Measurements from ENCODE around the gene ARHGEF25. TPM values are rescaled to one million over a fixed set of nuclear protein-coding genes. Genes with fewer than 3 reads are reported as not detected.
"Not testable (repeated sequence)": the region's sequence is repeated elsewhere in the genome, so short reads cannot be mapped to it uniquely, and the experiment has no call there.

Gene ARHGEF25
- total RNA-seq, 4 donors from 2014 or later, result 116 to 140 (median 128) TPM

- TF ChIP-seq POLR2A (IDR thresholded peaks at IDR 0.05), result no peak
- TF ChIP-seq CTCF (IDR thresholded peaks at IDR 0.05), result no peak
- no peak for ATAC-seq
- Histone ChIP-seq H3K36me3 (peaks cover 0 to 50% of the 10 kb centered on the region in 2 donors), H3K4me1 (peaks cover 0 to 73% (median 14%) of the 10 kb centered on the region in 3 donors), H3K27ac (peak overlapping the region in 2 of 4 donors; percentile 14 to 36), H3K9me3 (no peaks in the 10 kb centered on the region), H3K27me3 (peaks cover 19% of the 10 kb centered on the region), H3K4me3 (no peak overlapping the region)
- 71 to 72% methylated on average over 4 to 5 of the region's 5 CpGs for WGBS, 2 donors (ENCODE audit: low coverage in 1 of 2)
Measured at GRCh38 chr12:57615637-57616036, 4.4 kb downstream of the ARHGEF25 start.

GRCh38 chr12:57616383-57617101 is 5.3 kb downstream of the ARHGEF25 start:
- H3K4me3 ChIP-seq, result no peak overlapping the region
- 61 to 63% methylated on average over 3 of the region's 3 CpGs for WGBS, 2 donors (ENCODE audit: low coverage in 1 of 2)
- H3K27ac ChIP-seq, result peak overlapping the region in 2 of 4 donors; percentile 14 to 31
- peaks cover 22% of the 10 kb centered on the region for H3K27me3 ChIP-seq
- H3K9me3 ChIP-seq, result no peaks in the 10 kb centered on the region
- H3K4me1 ChIP-seq, result peaks cover 0 to 73% (median 21%) of the 10 kb centered on the region in 3 donors
- TF ChIP-seq POLR2AphosphoS5 (IDR thresholded peaks at IDR 0.05) (no peak), POLR2A (IDR thresholded peaks at IDR 0.05) (no peak), EP300 (IDR thresholded peaks at IDR 0.05) (no peak), CTCF (IDR thresholded peaks at IDR 0.05) (no peak)
- H3K36me3 ChIP-seq, result peaks cover 0 to 50% of the 10 kb centered on the region in 2 donors
- no peak for ATAC-seq

GRCh38 chr12:57617942-57618341 is 6.7 kb downstream of the ARHGEF25 start:
- H3K4me3 ChIP-seq, result no peak overlapping the region
- no peak overlapping the region for H3K27ac ChIP-seq
- no peak for ATAC-seq
- WGBS, 2 donors (ENCODE audit: low coverage in 1 of 2), result 39 to 71% methylated on average over 1 to 6 of the region's 11 CpGs
- peaks cover 0 to 50% of the 10 kb centered on the region in 2 donors for H3K36me3 ChIP-seq
- no peaks in the 10 kb centered on the region for H3K9me3 ChIP-seq
- peaks cover 27% of the 10 kb centered on the region for H3K27me3 ChIP-seq
- peaks cover 0 to 64% (median 22%) of the 10 kb centered on the region in 3 donors for H3K4me1 ChIP-seq
- TF ChIP-seq EP300 (IDR thresholded peaks at IDR 0.05) (no peak), POLR2A (IDR thresholded peaks at IDR 0.05) (no peak), CTCF (IDR thresholded peaks at IDR 0.05) (no peak), POLR2AphosphoS5 (IDR thresholded peaks at IDR 0.05) (no peak)

- Histone ChIP-seq H3K27me3 (peaks cover 29% of the 10 kb centered on the region), H3K36me3 (peaks cover 0 to 45% of the 10 kb centered on the region in 2 donors), H3K4me1 (peaks cover 0 to 60% (median 19%) of the 10 kb centered on the region in 3 donors)
- not testable (repeated sequence) for H3K4me3 ChIP-seq, H3K9me3 ChIP-seq, ATAC-seq, H3K27ac ChIP-seq
- 92 to 100% methylated on average over 3 to 6 of the region's 6 CpGs for WGBS, 2 donors (ENCODE audit: low coverage in 1 of 2)
Measured at GRCh38 chr12:57618431-57618830, 7.2 kb downstream of the ARHGEF25 start.

- Histone ChIP-seq H3K27ac (no peak overlapping the region), H3K36me3 (peaks cover 0 to 46% of the 10 kb centered on the region in 2 donors), H3K9me3 (no peaks in the 10 kb centered on the region), H3K4me1 (peaks cover 0 to 54% (median 13%) of the 10 kb centered on the region in 3 donors), H3K4me3 (no peak overlapping the region), H3K27me3 (peaks cover 34% of the 10 kb centered on the region)
- no peak for ATAC-seq
- 69% methylated on average over 9 of the region's 16 CpGs; no CpG with 5 or more reads in 1 of the 2 donors for WGBS, 2 donors (ENCODE audit: low coverage in 1 of 2)
- TF ChIP-seq POLR2AphosphoS5 (IDR thresholded peaks at IDR 0.05), result no peak
- TF ChIP-seq CTCF (IDR thresholded peaks at IDR 0.05), result no peak
- TF ChIP-seq EP300 (IDR thresholded peaks at IDR 0.05), result no peak
- TF ChIP-seq POLR2A (IDR thresholded peaks at IDR 0.05), result no peak
Measured at GRCh38 chr12:57618966-57619433, 7.8 kb downstream of the ARHGEF25 start.
